B cell (primary cell): ENCODE measurements around the gene CYB5D1. TPM values are rescaled to one million over a fixed set of nuclear protein-coding genes. Genes with fewer than 3 reads are reported as not detected.

ENCODE experiments used
- ATAC-seq: fragments of 200-7000 bp; cut with Tn5 transposase; one replicate; pipeline ENCODE4 v1.10.0; 2021; ENCODE audit warnings: low read depth, mild to moderate bottlenecking, moderate number of reproducible peaks, moderate library complexity
- CTCF ChIA-PET: fragments of 350-600 bp; sonication (Branson Sonifier 250); formaldehyde crosslinking; loops from one replicate; lab custom pipeline; 2021; ENCODE audit warnings: antibody characterized with exemption, inconsistent platforms; lab: Charles Lee
- POLR2A ChIA-PET: fragments of 350-600 bp; sonication (Branson Sonifier 250); formaldehyde crosslinking; loops from one replicate; lab custom pipeline; 2021; ENCODE audit warnings: antibody characterized with exemption; lab: Charles Lee
- DNase-seq: peaks from one replicate; pipeline ENCODE4 v3.0.0; 2013
- H2AFZ ChIP-seq: 2 replicates; pipeline ENCODE4 v1.6.1; 2012; ENCODE audit warnings: mild to moderate bottlenecking, low read depth, low read length; ENCODE audit not compliant: insufficient read depth, poor library complexity, severe bottlenecking
- H3K27ac ChIP-seq, 2 donors: 1 replicate in 1 of 2; 2 replicates in 1 of 2; pipeline ENCODE4 v1.5.1; 2012 to 2013; ENCODE audit warnings: low read length in 2 of 2, mild to moderate bottlenecking in 2 of 2, moderate library complexity in 1 of 2
- H3K27me3 ChIP-seq, 4 experiments: fragments of 200-600 bp in 1 of 4; sonication (generic) in 1 of 4; replicated peaks in 1 of 4; 1 replicate in 2 of 4; 2 replicates in 2 of 4; pipeline versions ENCODE4 v1.6.1 to v1.7.0; 2013 to 2016; ENCODE audit warnings: low read length in 3 of 4, mild to moderate bottlenecking in 2 of 4, mixed read lengths in 1 of 4, moderate library complexity in 1 of 4; ENCODE audit not compliant: insufficient read depth in 4 of 4, control insufficient read depth in 3 of 4; ENCODE audit errors: control extremely low read depth in 1 of 4
- H3K36me3 ChIP-seq, 2 experiments: replicated peaks in 1 of 2; 1 replicate in 1 of 2; 2 replicates in 1 of 2; pipeline versions ENCODE4 v1.6.1 to v1.7.1; 2013; ENCODE audit warnings: low read length in 1 of 2; ENCODE audit not compliant: insufficient read depth in 2 of 2, control insufficient read depth in 1 of 2; ENCODE audit errors: control extremely low read depth in 1 of 2, extremely low read depth in 1 of 2
- H3K4me1 ChIP-seq, 2 donors: fragments of 200-600 bp in 1 of 2; sonication (generic) in 1 of 2; 1 replicate in 1 of 2; 2 replicates in 1 of 2; pipeline versions ENCODE4 v1.5.1 to v1.6.1; 2013 to 2017; ENCODE audit warnings: low read length in 2 of 2; ENCODE audit not compliant: control insufficient read depth in 2 of 2, insufficient read depth in 2 of 2
- H3K4me2 ChIP-seq: replicated peaks from 2 replicates; pipeline ENCODE3; 2012; ENCODE audit warnings: mild to moderate bottlenecking, low read depth, low read length; ENCODE audit not compliant: poor library complexity, severe bottlenecking
- H3K4me3 ChIP-seq, 5 experiments: fragments of 200-600 bp in 1 of 5; sonication (generic) in 1 of 5; 1 replicate in 3 of 5; 2 replicates in 2 of 5; pipeline versions ENCODE4 v1.5.1 to v1.7.0; 2011 to 2016; ENCODE audit warnings: low read length in 4 of 5, mild to moderate bottlenecking in 4 of 5, low read depth in 2 of 5, control low read depth in 1 of 5, moderate library complexity in 1 of 5; ENCODE audit not compliant: insufficient read depth in 1 of 5; ENCODE audit errors: control extremely low read depth in 1 of 5, extremely low read depth in 1 of 5
- H3K79me2 ChIP-seq: fragments of 200-600 bp; sonication (generic); one replicate; pipeline ENCODE4 v1.6.0; 2016; ENCODE audit warnings: low read length; ENCODE audit not compliant: control insufficient read depth, insufficient read depth
- H3K9ac ChIP-seq: fragments of 200-600 bp; sonication (generic); 2 replicates; pipeline ENCODE4 v1.6.1; 2017; ENCODE audit warnings: mild to moderate bottlenecking, low read length, moderate library complexity
- H3K9me3 ChIP-seq, 3 donors: one replicate each; pipeline versions ENCODE4 v1.6.1 to v1.7.1; 2013; ENCODE audit warnings: low read length in 2 of 3; ENCODE audit not compliant: control insufficient read depth in 2 of 3, insufficient read depth in 1 of 3; ENCODE audit errors: control extremely low read depth in 1 of 3
- H4K20me1 ChIP-seq: 2 replicates; pipeline ENCODE4 v1.6.0; 2012; ENCODE audit warnings: mild to moderate bottlenecking, low read length; ENCODE audit not compliant: insufficient read depth, control insufficient read depth, poor library complexity, severe bottlenecking
- H3K27ac Mint-ChIP-seq: one replicate; pipeline ENCODE4 v1.8.0; 2021; ENCODE audit warnings: mixed read lengths
- H3K27me3 Mint-ChIP-seq: one replicate; pipeline ENCODE4 v1.8.0; 2021; ENCODE audit warnings: mixed read lengths
- H3K4me1 Mint-ChIP-seq: one replicate; pipeline ENCODE4 v1.8.0; 2021; ENCODE audit warnings: mixed read lengths
- H3K4me3 Mint-ChIP-seq: one replicate; pipeline ENCODE4 v1.8.0; 2021; ENCODE audit warnings: mixed read lengths
- H3K9me3 Mint-ChIP-seq: one replicate; pipeline ENCODE4 v1.8.0; 2022; ENCODE audit warnings: mixed read lengths; ENCODE audit not compliant: insufficient read depth
- EZH2 ChIP-seq: IDR thresholded peaks from 2 replicates; pipeline ENCODE4 v1.6.1; 2012; ENCODE audit warnings: borderline replicate concordance, low read depth, mild to moderate bottlenecking, moderate library complexity, low read length; ENCODE audit not compliant: insufficient read depth, poor library complexity, severe bottlenecking
- WGBS: methylation state at CpG from one replicate; pipeline ENCODE4 v1.1.5; 2013; ENCODE audit warnings: missing lambda C conversion rate; ENCODE audit not compliant: insufficient coverage; 5-methylcytosine and 5-hydroxymethylcytosine counted together
- intact Hi-C: fragments of 100-400 bp; cut with micrococcal nuclease; formaldehyde crosslinking; loops from one replicate; pipeline ENCODE4 v1.10.0; 2022
- polyA plus RNA-seq: library from polyadenylated mRNA; depleted of rRNA; stranded (reverse); fragments of >200 nt; gene quantifications from 2 replicates; pipeline ENCODE4 v1.2.3, GENCODE V29; 2012
- total RNA-seq, 2 donors: library from RNA; stranded (reverse); fragments of 120-200 nt in 1 of 2; gene quantifications; 1 replicate in 1 of 2; 2 replicates in 1 of 2; pipeline versions ENCODE4 v1.2.3 to v1.2.4, GENCODE V29; 2013 to 2022
- TF ChIP-seq, protein P1 (sequence below): fragments of 200-600 bp; IDR thresholded peaks from one replicate; pipeline ENCODE4 v1.8.0; 2022; ENCODE audit warnings: antibody characterized with exemption, mild to moderate bottlenecking

CYB5D1 gene
- total and polyA plus RNA-seq, 2 donors (not counting 1 experiment from before 2014, with no cell fraction given): 6.3 to 10.2 TPM

DNA sequence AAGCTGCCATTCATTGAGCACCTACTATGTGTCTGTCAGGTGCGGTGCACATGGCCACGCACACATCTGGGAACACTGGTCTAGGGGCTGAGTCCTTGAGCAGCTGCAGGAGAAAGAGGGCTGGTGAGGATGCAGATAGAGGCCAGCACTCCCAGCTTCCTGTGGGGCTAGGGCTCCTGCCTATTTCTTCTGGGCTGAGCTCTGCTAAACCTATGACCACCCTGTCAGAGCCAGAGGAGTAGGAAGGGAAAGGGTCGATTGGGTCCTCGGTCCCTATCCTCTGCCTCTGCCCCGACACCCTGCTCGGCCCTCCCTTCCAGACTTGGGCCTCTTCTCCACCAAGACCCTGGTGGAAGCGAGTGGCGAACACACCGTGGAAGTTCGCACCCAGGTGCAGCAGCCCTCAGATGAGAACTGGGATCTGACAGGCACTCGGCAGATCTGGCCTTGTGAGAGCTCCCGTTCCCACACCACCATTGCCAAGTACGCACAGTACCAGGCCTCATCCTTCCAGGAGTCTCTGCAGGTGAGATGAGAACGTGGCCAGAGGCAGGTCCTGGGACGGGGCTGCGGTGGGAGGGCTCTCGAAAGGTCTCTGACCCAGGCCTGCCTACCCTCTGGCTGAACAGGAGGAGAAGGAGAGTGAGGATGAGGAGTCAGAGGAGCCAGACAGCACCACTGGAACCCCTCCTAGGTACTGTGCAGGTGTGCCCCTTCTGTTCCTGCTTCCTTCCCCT, 6.9 kb upstream of the CYB5D1 start:
- ATAC-seq (no peak), DNase-seq (no peak)
- Mint-ChIP-seq H3K4me1 (peaks cover 27% of the 10 kb centered on the region), H3K4me3 (peak overlapping the region; percentile 71), H3K9me3 (no peaks in the 10 kb centered on the region), H3K27ac (peak overlapping the region; percentile 82), H3K27me3 (no peaks in the 10 kb centered on the region)
- CTCF ChIA-PET: interaction anchor here (0.6 to 4.0 kb wide), 13 partner anchors 8 to 209 kb away, joined by 3 to 49 read pairs (median 6); partner anchors contain the start of gene KDM6B
- TF ChIP-seq EZH2: no peak
- TF ChIP-seq, protein P1, sequence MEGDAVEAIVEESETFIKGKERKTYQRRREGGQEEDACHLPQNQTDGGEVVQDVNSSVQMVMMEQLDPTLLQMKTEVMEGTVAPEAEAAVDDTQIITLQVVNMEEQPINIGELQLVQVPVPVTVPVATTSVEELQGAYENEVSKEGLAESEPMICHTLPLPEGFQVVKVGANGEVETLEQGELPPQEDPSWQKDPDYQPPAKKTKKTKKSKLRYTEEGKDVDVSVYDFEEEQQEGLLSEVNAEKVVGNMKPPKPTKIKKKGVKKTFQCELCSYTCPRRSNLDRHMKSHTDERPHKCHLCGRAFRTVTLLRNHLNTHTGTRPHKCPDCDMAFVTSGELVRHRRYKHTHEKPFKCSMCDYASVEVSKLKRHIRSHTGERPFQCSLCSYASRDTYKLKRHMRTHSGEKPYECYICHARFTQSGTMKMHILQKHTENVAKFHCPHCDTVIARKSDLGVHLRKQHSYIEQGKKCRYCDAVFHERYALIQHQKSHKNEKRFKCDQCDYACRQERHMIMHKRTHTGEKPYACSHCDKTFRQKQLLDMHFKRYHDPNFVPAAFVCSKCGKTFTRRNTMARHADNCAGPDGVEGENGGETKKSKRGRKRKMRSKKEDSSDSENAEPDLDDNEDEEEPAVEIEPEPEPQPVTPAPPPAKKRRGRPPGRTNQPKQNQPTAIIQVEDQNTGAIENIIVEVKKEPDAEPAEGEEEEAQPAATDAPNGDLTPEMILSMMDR: no peak
- WGBS: 95% methylated on average over 15 of the region's 17 CpGs
- peaks cover 12 to 25% of the 10 kb centered on the region in 2 donors for H3K4me1 ChIP-seq
- H3K79me2 ChIP-seq: peaks cover 24% of the 10 kb centered on the region
- H3K9ac ChIP-seq: peak overlapping the region; percentile 56
- peak overlapping the region; percentile 73 for H3K4me2 ChIP-seq
- H3K27ac ChIP-seq: peak overlapping the region; percentile 55 to 56
- H3K4me3 ChIP-seq: peak overlapping the region in 4 of 5 experiments; percentile 28 to 50 (median 38)
- peaks cover 0 to 37% of the 10 kb centered on the region in 2 experiments for H3K36me3 ChIP-seq
- H3K9me3 ChIP-seq: no peaks in the 10 kb centered on the region
- no peaks in the 10 kb centered on the region for H3K27me3 ChIP-seq
- intact Hi-C loops: loop anchor here (1.0 kb wide), 4 partner anchors 10 to 108 kb away; partner anchors contain the start of gene KDM6B
- POLR2A ChIA-PET: interaction anchor here (0.7 to 1.4 kb wide), 3 partner anchors 9 to 236 kb away, joined by 3 to 12 read pairs (median 4); partner anchors contain the start of gene FXR2
- H4K20me1 ChIP-seq: peaks cover 76% of the 10 kb centered on the region
- no peak overlapping the region for H2AFZ ChIP-seq
